DMS53 (cell line): ENCODE results near the gene TMEM117.

Experiments used
- DNase-seq: peaks from one replicate; lab custom pipeline; 2025; lab: John Stamatoyannopoulos, UW

TMEM117 gene

GRCh38 chr12:44381341-44381740, 545.5 kb downstream of the TMEM117 start:
- DNase-seq, result no peak

- no peak for DNase-seq
These were observed 548.3 kb downstream of the TMEM117 start for GRCh38 chr12:44384136-44384535.

- no peak for DNase-seq
These were observed 550.1 kb downstream of the TMEM117 start for GRCh38 chr12:44385964-44386363.

GRCh38 chr12:44387581-44387980, 551.7 kb downstream of the TMEM117 start:
- DNase-seq, result no peak

GRCh38 chr12:44389038-44389437, 553.2 kb downstream of the TMEM117 start:
- DNase-seq, result no peak

GRCh38 chr12:44389896-44390295, 554.0 kb downstream of the TMEM117 start:
- DNase-seq, result no peak

DNA sequence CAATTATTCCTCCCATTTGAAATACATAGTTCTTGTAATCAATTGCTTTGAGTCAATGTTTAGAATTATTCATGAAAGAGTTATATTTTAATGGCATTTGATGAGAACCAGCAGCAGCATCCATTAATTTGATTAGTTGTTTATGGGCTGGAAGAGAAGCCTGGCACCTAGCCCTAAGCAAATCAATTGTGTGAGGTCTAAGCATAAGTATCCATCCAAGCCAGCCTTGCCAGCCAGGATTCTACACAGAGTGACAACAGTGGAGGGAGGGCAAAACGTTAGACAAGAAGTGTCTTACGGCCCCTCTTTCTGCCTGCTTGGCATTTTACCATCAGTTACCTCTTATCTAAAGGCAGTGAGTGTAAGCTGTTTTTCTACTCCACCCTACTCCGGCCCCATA, 561.8 kb downstream of the TMEM117 start:
- DNase-seq, result no peak

GRCh38 chr12:44403185-44403584, 567.3 kb downstream of the TMEM117 start:
- DNase-seq, result no peak

DNA sequence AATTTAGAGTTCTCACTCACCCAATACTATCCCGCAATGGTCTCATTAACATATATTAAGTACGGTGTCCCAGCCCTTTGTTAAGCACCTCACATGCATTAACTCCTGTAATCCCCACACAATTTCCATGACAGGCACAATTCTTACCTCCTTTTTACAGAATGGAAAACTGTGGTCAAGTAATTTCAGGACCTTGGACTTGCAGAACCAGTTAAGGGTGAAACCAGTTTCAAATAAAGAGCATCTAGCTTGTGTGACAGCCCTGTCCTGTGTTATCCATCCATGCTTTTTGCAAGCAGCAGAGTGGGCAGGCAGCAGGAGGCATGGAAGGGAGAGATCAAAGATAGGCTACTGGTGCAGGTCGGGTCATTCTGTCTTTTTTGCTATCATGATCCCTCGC, 569.4 kb downstream of the TMEM117 start:
- no peak for DNase-seq

DNA sequence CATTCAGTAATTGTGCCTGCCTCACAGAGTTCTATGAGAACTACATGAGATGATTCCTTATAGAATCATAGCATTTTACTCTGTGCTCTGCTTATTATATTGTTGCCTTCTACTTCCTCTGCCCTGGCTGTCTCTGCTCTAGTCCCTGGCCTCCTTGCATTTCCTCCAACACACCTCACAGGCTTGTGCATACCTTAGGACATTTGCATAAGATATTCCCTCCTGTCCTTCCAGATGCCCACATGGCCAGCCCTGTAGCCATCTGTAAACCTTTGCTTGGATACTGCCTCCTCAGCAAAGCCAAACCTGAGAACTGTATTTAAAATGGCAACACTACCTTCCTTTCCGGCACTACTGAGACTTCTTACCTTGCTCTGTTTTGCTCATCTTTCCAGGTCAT, 586.7 kb downstream of the TMEM117 start:
- DNase-seq, result no peak

DNA sequence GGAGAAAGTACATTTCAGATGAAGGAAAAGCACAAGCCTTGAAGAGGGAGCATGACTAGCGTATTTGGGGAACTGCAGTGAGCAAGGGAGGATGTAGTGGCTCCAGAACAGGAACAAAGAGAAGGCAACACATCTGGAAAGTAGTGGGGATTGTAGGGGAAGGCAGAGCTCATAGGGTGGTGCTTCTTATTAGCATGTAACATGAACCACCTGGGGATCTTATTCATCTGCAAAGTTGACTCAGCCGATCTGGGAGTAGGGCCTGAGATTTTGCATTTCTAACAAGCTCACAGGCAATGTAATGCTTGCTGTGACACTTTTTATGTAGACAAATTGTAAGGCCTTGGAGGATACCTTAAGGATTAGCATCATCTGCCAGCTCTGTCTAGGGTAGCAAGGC, 592.9 kb downstream of the TMEM117 start:
- no peak for DNase-seq

GRCh38 chr12:44431647-44432343, 595.9 kb downstream of the TMEM117 start:
- no peak for DNase-seq

DNA sequence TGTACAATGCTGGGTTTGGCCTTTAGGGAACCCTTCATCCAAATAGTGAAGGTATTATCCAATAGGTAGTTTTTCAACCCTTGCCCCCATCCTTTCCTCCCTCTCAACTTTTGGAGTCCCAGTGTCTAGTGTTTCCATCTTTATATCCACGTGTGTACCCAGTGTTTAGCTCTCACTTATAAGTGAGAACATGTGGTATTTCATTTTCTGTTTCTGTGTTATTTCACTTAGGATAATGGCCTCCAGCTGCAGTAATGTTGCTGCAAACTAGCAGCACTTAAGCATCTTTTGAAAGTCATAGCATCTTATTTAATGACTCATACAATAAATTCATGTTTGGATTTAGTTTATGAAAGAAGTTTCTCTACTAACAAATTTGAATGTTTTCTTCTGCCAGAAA, 597.8 kb downstream of the TMEM117 start:
- DNase-seq, result no peak

DNA sequence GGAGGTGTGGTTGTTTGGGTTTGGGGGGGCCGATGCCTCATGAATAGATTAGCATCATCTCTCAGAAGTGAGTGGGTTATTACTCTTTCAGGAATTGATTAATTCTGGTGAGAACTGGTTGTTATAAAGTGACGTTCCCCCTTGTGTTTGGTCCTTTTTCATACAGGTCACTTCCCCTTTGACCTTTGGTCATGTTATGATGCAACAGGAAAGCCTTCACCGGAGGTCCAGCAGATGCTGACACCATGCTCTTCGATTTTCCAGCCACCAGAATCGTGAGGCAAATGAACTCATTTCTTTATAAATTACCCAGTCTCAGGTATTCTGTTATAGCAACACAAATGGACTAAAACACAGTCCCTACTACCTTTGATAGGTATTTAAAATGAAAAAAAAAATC, 600.9 kb downstream of the TMEM117 start:
- DNase-seq, result no peak
